Measurements from ENCODE around the gene CSMD2.

Gene CSMD2

GRCh38 chr1:33742663-33743062 lies 422.4 kb downstream of the CSMD2 start:
- H3K4me3 ChIP-seq (ENCODE audit: low read depth, low read length): no peak overlapping the region
- DNase-seq (ENCODE audit: low read depth): no peak
- TF ChIP-seq, protein P1, sequence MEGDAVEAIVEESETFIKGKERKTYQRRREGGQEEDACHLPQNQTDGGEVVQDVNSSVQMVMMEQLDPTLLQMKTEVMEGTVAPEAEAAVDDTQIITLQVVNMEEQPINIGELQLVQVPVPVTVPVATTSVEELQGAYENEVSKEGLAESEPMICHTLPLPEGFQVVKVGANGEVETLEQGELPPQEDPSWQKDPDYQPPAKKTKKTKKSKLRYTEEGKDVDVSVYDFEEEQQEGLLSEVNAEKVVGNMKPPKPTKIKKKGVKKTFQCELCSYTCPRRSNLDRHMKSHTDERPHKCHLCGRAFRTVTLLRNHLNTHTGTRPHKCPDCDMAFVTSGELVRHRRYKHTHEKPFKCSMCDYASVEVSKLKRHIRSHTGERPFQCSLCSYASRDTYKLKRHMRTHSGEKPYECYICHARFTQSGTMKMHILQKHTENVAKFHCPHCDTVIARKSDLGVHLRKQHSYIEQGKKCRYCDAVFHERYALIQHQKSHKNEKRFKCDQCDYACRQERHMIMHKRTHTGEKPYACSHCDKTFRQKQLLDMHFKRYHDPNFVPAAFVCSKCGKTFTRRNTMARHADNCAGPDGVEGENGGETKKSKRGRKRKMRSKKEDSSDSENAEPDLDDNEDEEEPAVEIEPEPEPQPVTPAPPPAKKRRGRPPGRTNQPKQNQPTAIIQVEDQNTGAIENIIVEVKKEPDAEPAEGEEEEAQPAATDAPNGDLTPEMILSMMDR (IDR thresholded peaks at IDR 0.05; ENCODE audit: control insufficient read depth, extremely low read depth, insufficient read depth): no peak

GRCh38 chr1:33741749-33742148 lies 423.3 kb downstream of the CSMD2 start:
- TF ChIP-seq, protein P1 (IDR thresholded peaks at IDR 0.05; ENCODE audit: control insufficient read depth, extremely low read depth, insufficient read depth): no peak
- DNase-seq (ENCODE audit: low read depth): no peak
- H3K4me3 ChIP-seq (ENCODE audit: low read depth, low read length): no peak overlapping the region

GRCh38 chr1:33740040-33740744 lies 424.8 kb downstream of the CSMD2 start:
- no peak overlapping the region for H3K4me3 ChIP-seq (ENCODE audit: low read depth, low read length)
- TF ChIP-seq, protein P1 (IDR thresholded peaks at IDR 0.05; ENCODE audit: control insufficient read depth, extremely low read depth, insufficient read depth): no peak
- no peak for DNase-seq (ENCODE audit: low read depth)

GRCh38 chr1:33738976-33739375 lies 426.1 kb downstream of the CSMD2 start:
- H3K4me3 ChIP-seq (ENCODE audit: low read depth, low read length): no peak overlapping the region
- DNase-seq (ENCODE audit: low read depth): no peak
- TF ChIP-seq, protein P1 (IDR thresholded peaks at IDR 0.05; ENCODE audit: control insufficient read depth, extremely low read depth, insufficient read depth): no peak

DNA sequence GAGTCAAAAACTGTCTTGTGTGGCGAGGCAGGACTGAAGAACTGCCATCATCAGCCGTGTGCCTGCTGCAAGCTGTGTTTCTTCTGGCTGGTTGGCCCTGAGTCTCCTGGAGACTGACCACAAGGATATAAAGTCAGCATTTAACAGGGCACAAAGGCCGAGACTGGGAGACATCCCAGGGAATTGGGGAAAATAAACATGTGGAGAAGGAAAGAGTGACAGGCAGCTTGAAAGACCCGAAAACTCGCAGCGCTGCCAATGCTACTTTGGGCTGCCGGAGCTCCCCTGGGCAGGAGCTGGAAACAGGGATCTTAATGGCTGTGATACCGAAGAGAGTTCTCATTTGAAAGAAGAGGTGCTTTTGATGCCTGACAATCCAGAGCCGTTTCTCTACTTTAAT lies 426.5 kb downstream of the CSMD2 start:
- no peak for DNase-seq (ENCODE audit: low read depth)
- TF ChIP-seq, protein P1 (IDR thresholded peaks at IDR 0.05; ENCODE audit: control insufficient read depth, extremely low read depth, insufficient read depth): no peak
- H3K4me3 ChIP-seq (ENCODE audit: low read depth, low read length): no peak overlapping the region

- H3K4me3 ChIP-seq (ENCODE audit: low read depth, low read length): no peak overlapping the region
- TF ChIP-seq, protein P1 (IDR thresholded peaks at IDR 0.05; ENCODE audit: control insufficient read depth, extremely low read depth, insufficient read depth): no peak
- no peak for DNase-seq (ENCODE audit: low read depth)
Observed at GRCh38 chr1:33736496-33736895, 428.5 kb downstream of the CSMD2 start.

DNA sequence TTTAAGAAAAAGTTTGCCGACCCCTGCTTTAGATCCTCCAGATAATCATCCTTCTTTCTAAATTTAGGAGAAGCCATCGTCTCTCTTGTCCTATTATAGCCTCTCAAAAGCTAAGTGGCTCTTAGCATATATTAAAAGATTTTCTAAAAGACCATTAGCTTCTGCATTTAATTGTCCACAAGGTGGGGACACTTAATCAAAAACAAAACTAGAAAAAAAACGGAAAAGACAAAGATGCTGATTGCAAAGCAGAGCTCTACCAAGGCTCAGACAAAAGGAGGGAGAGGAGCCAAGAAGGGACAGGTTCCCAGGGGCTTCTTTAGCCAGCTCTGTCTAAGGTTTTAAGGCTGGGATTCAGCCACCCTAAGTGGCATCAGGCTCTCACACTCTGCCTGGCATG lies 429.4 kb downstream of the CSMD2 start:
- TF ChIP-seq, protein P1 (IDR thresholded peaks at IDR 0.05; ENCODE audit: control insufficient read depth, extremely low read depth, insufficient read depth): peak; percentile 49
- no peak overlapping the region for H3K4me3 ChIP-seq (ENCODE audit: low read depth, low read length)
- DNase-seq (ENCODE audit: low read depth): no peak

Measured in LNCaP clone FGC (cell line).